Esophagus squamous epithelium (tissue), 5 donors: Measurements from ENCODE around the gene TRAP1. TPM values are rescaled to one million over a fixed set of nuclear protein-coding genes. Genes with fewer than 3 reads are reported as not detected.

Experiments
- DNase-seq: peaks from one replicate; lab custom pipeline; 2025; lab: John Stamatoyannopoulos, UW
- H3K27ac ChIP-seq, 4 donors: fragments of 200-600 bp; sonication (generic); one replicate each; pipeline ENCODE4 v1.5.1; 2016 to 2019; ENCODE audit warnings: mild to moderate bottlenecking in 1 of 4
- H3K27me3 ChIP-seq, 4 donors: fragments of 200-600 bp; sonication (generic); 1 replicate in 3 of 4; 2 replicates in 1 of 4; pipeline versions ENCODE4 v1.5.1 to v1.6.0; 2017 to 2021; ENCODE audit warnings: antibody characterized with exemption in 1 of 4
- H3K36me3 ChIP-seq, 3 donors: fragments of 200-600 bp; sonication (generic); one replicate each; pipeline ENCODE4 v1.5.1; 2016 to 2019
- H3K4me1 ChIP-seq, 3 donors: fragments of 200-600 bp; sonication (generic); one replicate each; pipeline ENCODE4 v1.5.1; 2017 to 2019
- H3K4me3 ChIP-seq, 4 donors: fragments of 200-600 bp; sonication (generic); 1 replicate in 3 of 4; 2 replicates in 1 of 4; pipeline ENCODE4 v1.5.1; 2016 to 2019; ENCODE audit warnings: mild to moderate bottlenecking in 2 of 4, moderate library complexity in 1 of 4
- H3K9me3 ChIP-seq, 3 donors: fragments of 200-600 bp; sonication (generic); one replicate each; pipeline ENCODE4 v1.5.1; 2016 to 2019
- POLR2A ChIP-seq, 4 donors: fragments of 450-650 bp; IDR thresholded peaks; one replicate each; pipeline ENCODE4 v1.6.1; 2017; ENCODE audit warnings: antibody characterized with exemption in 4 of 4, mild to moderate bottlenecking in 4 of 4, moderate library complexity in 3 of 4
- WGBS, 2 donors: methylation state at CpG; one replicate each; pipeline ENCODE4 v1.1.5; 2018; 5-methylcytosine and 5-hydroxymethylcytosine counted together
- intact Hi-C: fragments of 100-400 bp; cut with DNase I; formaldehyde crosslinking; loops from one replicate; pipeline ENCODE4 v1.15.0; 2022
- total RNA-seq, 4 donors: library from RNA; depleted of rRNA; stranded (reverse); fragments of >200 nt; gene quantifications; one replicate each; pipeline ENCODE4 v1.1.0, GENCODE V29; 2016
- TF ChIP-seq, protein P1 (sequence below), 6 experiments: fragments of 450-650 bp in 4 of 6; fragments of 200-600 bp in 2 of 6; sonication (generic) in 2 of 6; IDR thresholded peaks; one replicate each; pipeline ENCODE4 v1.5.1; 2016 to 2019; ENCODE audit warnings: antibody characterized with exemption in 6 of 6, mild to moderate bottlenecking in 4 of 6, moderate library complexity in 4 of 6
- donor health status: DM: yes; HTN: yes; CAD: no.

Gene TRAP1
- total RNA-seq, 4 donors from 2014 or later, result 76.5 to 121 (median 97.6) TPM

DNA sequence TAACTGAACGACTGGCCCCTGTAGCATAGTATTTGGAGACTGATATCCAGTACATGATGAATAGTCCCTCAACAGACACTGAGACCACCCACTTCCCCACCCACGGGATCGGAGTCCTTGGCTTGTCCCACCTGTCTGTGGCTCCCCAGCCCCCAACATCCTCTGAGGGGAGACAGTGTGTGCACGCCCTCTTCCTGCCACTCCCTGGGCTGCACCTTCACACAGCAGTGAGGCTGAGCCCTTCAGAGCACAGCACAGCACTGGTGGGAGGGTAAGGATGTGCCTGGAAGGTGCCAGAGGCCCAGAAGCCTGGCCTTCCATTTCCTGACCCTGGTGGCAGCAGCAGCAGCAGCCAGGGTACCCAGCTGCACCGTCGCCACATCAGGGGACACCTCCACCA, 51.8 kb downstream of the TRAP1 start:
- no peak for DNase-seq
- no peak overlapping the region for H3K4me3 ChIP-seq
- no peaks in the 10 kb centered on the region for H3K9me3 ChIP-seq
- intact Hi-C loops, result no loop called here
- no peaks in the 10 kb centered on the region for H3K4me1 ChIP-seq
- peaks cover 29 to 91% (median 37%) of the 10 kb centered on the region in 3 donors for H3K36me3 ChIP-seq
- TF ChIP-seq POLR2A (IDR thresholded peaks at IDR 0.05), result no peak
- TF ChIP-seq, protein P1, sequence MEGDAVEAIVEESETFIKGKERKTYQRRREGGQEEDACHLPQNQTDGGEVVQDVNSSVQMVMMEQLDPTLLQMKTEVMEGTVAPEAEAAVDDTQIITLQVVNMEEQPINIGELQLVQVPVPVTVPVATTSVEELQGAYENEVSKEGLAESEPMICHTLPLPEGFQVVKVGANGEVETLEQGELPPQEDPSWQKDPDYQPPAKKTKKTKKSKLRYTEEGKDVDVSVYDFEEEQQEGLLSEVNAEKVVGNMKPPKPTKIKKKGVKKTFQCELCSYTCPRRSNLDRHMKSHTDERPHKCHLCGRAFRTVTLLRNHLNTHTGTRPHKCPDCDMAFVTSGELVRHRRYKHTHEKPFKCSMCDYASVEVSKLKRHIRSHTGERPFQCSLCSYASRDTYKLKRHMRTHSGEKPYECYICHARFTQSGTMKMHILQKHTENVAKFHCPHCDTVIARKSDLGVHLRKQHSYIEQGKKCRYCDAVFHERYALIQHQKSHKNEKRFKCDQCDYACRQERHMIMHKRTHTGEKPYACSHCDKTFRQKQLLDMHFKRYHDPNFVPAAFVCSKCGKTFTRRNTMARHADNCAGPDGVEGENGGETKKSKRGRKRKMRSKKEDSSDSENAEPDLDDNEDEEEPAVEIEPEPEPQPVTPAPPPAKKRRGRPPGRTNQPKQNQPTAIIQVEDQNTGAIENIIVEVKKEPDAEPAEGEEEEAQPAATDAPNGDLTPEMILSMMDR (IDR thresholded peaks at IDR 0.05), result no peak
- WGBS, 2 donors, result 75% methylated on average over 3 to 4 of the region's 6 CpGs
- H3K27me3 ChIP-seq, result no peaks in the 10 kb centered on the region
- no peak overlapping the region for H3K27ac ChIP-seq

DNA sequence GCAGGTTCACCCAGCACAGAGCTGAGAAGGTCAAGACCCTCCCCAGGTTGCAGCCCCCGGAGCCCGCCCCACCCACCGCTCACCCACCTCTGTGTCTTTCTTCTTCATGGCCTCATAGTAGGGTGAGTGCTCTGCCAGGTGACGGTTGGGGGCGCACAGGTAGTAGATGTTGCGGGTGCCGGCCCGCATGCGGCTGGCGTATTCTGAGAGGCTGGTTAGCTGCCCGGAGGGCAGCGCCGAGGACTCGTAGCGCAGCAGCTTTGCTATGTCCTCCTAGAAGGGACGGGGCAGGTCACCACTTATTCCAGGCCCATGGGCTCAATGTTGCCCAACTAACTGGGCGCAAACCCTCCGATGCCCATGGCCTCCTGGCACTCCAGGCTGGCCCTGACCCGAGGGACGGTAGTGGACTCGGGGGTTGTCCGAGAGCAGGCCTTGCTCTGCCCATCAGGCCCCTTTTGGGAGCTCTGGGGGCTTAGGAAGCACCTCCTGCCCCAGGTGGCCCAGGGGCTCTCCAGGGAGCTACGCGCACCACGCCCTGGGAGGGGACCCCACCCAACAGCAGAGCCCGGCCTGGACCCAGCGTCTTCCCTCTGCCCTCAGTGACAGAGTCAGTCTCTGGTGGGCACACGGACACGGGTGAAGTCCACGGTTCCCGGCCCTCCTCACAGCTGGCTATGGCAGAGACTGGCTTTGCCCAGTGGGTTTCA, 53.0 kb downstream of the TRAP1 start:
- Histone ChIP-seq H3K36me3 (peaks cover 29 to 97% (median 37%) of the 10 kb centered on the region in 3 donors), H3K4me1 (no peaks in the 10 kb centered on the region), H3K4me3 (no peak overlapping the region), H3K27ac (no peak overlapping the region), H3K9me3 (no peaks in the 10 kb centered on the region), H3K27me3 (no peaks in the 10 kb centered on the region)
- 97% methylated on average over 7 of the region's 31 CpGs; no CpG with 5 or more reads in 1 of the 2 donors for WGBS, 2 donors
- DNase-seq, result no peak
- intact Hi-C loops, result no loop called here
- TF ChIP-seq, protein P1 (IDR thresholded peaks at IDR 0.05), result no peak
- TF ChIP-seq POLR2A (IDR thresholded peaks at IDR 0.05), result no peak

DNA sequence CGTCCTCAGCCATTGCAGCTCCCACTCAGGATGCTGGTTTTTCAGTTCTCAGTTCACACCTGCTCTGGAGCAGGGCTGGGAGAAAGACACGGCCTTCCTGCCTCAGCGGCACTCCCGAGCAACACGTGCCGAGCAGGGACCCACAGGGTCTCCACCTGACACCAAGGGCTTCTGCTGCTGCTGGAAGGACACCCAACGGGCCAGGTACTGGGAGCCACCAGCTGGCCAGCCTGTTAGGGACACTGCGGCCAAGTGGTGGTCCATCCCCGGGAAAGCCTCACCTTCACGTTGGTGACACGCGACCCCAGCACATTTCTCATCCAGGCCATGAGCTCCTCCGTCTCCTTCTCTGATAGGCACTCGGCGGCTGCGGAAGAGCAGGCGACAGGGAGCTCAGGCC, 54.7 kb downstream of the TRAP1 start:
- no peaks in the 10 kb centered on the region for H3K9me3 ChIP-seq
- intact Hi-C loops, result no loop called here
- WGBS, 2 donors, result 80 to 81% methylated on average over 1 to 5 of the region's 17 CpGs
- H3K27me3 ChIP-seq, result no peaks in the 10 kb centered on the region
- no peak for DNase-seq
- H3K4me1 ChIP-seq, result no peaks in the 10 kb centered on the region
- no peak for TF ChIP-seq POLR2A (IDR thresholded peaks at IDR 0.05)
- TF ChIP-seq, protein P1 (IDR thresholded peaks at IDR 0.05), result no peak
- H3K27ac ChIP-seq, result no peak overlapping the region
- peaks cover 31 to 98% (median 49%) of the 10 kb centered on the region in 3 donors for H3K36me3 ChIP-seq
- no peak overlapping the region for H3K4me3 ChIP-seq

DNA sequence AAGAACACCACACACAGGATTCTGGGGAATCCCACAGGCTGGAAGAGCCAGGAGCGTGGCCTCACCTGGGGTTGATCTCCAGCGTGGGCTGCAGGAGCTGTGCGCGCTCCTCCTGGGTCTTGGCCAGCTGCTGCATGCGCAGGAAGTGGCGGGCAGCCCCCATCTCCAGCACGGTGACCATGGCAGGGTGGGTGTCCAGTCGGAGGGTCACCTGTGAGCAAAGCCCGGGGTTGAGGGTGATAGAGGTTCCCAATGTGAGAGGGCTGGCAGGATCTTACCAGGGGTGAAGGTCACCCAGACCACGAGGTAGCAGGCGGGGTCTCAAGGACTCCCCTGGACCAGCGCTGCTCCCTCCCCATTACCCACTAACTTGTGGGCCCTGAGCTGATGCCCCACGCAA, 55.4 kb downstream of the TRAP1 start:
- Histone ChIP-seq H3K36me3 (peaks cover 38 to 100% (median 55%) of the 10 kb centered on the region in 3 donors), H3K4me1 (no peaks in the 10 kb centered on the region), H3K9me3 (no peaks in the 10 kb centered on the region), H3K27ac (no peak overlapping the region), H3K4me3 (no peak overlapping the region), H3K27me3 (no peaks in the 10 kb centered on the region)
- DNase-seq, result no peak
- WGBS, 2 donors, result 87 to 93% methylated on average over 3 to 5 of the region's 13 CpGs
- TF ChIP-seq, protein P1 (IDR thresholded peaks at IDR 0.05), result no peak
- no peak for TF ChIP-seq POLR2A (IDR thresholded peaks at IDR 0.05)
- intact Hi-C loops, result no loop called here

DNA sequence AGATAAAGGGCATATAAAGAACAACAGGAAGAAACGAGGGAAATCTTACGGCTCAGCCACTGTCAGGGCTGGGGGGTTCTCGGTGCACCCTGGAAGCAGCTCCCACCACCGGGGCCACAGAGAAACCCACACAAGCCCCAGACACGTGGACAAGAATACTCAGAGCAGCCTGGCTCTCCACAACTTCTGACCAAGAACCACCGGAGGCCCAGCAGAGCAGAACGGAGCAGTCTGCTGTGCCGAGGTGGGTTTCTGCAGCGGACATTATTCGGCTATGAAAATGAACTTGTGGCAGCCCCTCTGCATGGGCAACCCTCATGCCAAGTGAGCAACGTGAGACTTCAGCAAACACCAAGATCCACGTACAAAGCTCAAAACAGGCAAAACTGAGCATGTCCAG, 56.0 kb downstream of the TRAP1 start:
- peaks cover 42 to 100% (median 61%) of the 10 kb centered on the region in 3 donors for H3K36me3 ChIP-seq
- H3K4me1 ChIP-seq, result no peaks in the 10 kb centered on the region
- no peaks in the 10 kb centered on the region for H3K9me3 ChIP-seq
- no peak overlapping the region for H3K4me3 ChIP-seq
- H3K27me3 ChIP-seq, result no peaks in the 10 kb centered on the region
- no peak for DNase-seq
- no peak overlapping the region for H3K27ac ChIP-seq
- TF ChIP-seq, protein P1 (IDR thresholded peaks at IDR 0.05), result no peak
- TF ChIP-seq POLR2A (IDR thresholded peaks at IDR 0.05), result no peak
- intact Hi-C loops, result no loop called here
- WGBS, 2 donors, result 83 to 91% methylated on average over 6 to 9 of the region's 12 CpGs
